HepG2 (cell line): ENCODE results near the gene QSOX2. TPM values are rescaled to one million over a fixed set of nuclear protein-coding genes. Genes with fewer than 3 reads are reported as not detected.
A peak's percentile ranks its signal among the peaks of the same experiment; 100 is the strongest.

Source experiments
- ESRRA ChIP-seq: sonication (generic); formaldehyde crosslinking; IDR thresholded peaks from 2 replicates; pipeline ENCODE4 v1.5.1; 2020; ENCODE audit warnings: mild to moderate bottlenecking, low read depth, missing genetic modification reagents
- HIVEP1 ChIP-seq: sonication (generic); formaldehyde crosslinking; IDR thresholded peaks from 2 replicates; pipeline ENCODE4 v1.4.0; 2020; ENCODE audit warnings: mild to moderate bottlenecking, missing genetic modification reagents
- HNRNPL ChIP-seq: fragments of 200-400 bp; formaldehyde crosslinking; IDR thresholded peaks from 2 replicates; pipeline ENCODE4 v1.6.1; 2017; ENCODE audit warnings: mild to moderate bottlenecking, low read depth, low read length
- IRF9 ChIP-seq: sonication (generic); formaldehyde crosslinking; IDR thresholded peaks from 2 replicates; pipeline ENCODE4 v1.8.0; 2022; ENCODE audit warnings: missing genetic modification reagents, mild to moderate bottlenecking, borderline replicate concordance
- MIXL1 ChIP-seq: IDR thresholded peaks from 2 replicates; pipeline ENCODE4 v1.6.1; 2016
- MYC ChIP-seq: sonication (generic); formaldehyde crosslinking; IDR thresholded peaks from 2 replicates; pipeline ENCODE4 v1.9.0; 2021; ENCODE audit warnings: missing genetic modification reagents, borderline replicate concordance
- NFATC3 ChIP-seq: sonication (generic); formaldehyde crosslinking; IDR thresholded peaks from 2 replicates; pipeline ENCODE4 v1.5.1; 2020; ENCODE audit warnings: mild to moderate bottlenecking, missing genetic modification reagents
- PHF20 ChIP-seq: sonication (generic); formaldehyde crosslinking; IDR thresholded peaks from 2 replicates; pipeline ENCODE4 v1.5.0; 2020; ENCODE audit warnings: mild to moderate bottlenecking, missing genetic modification reagents
- RBM22 ChIP-seq: fragments of 200-400 bp; formaldehyde crosslinking; optimal IDR thresholded peaks from 2 replicates; pipeline ENCODE3; 2017; ENCODE audit warnings: mild to moderate bottlenecking, low read length, moderate library complexity
- SKIL ChIP-seq: sonication (generic); formaldehyde crosslinking; IDR thresholded peaks from 2 replicates; pipeline ENCODE4 v1.8.0; 2022; ENCODE audit warnings: missing genetic modification reagents, mild to moderate bottlenecking, moderate library complexity, borderline replicate concordance
- TBX3 ChIP-seq: fragments of 450-650 bp; IDR thresholded peaks from 2 replicates; pipeline ENCODE4 v1.6.1; 2017; ENCODE audit warnings: antibody characterized with exemption, mild to moderate bottlenecking, inconsistent platforms, borderline replicate concordance
- UBTF ChIP-seq: sonication (generic); formaldehyde crosslinking; IDR thresholded peaks from 2 replicates; pipeline ENCODE4 v1.4.0; 2020; ENCODE audit warnings: mild to moderate bottlenecking, missing genetic modification reagents
- XBP1 ChIP-seq: sonication (generic); formaldehyde crosslinking; IDR thresholded peaks from 2 replicates; pipeline ENCODE4 v1.5.0; 2020; ENCODE audit warnings: missing genetic modification reagents
- ZBTB20 ChIP-seq: sonication (generic); formaldehyde crosslinking; IDR thresholded peaks from 2 replicates; pipeline ENCODE4 v1.8.1; 2023; ENCODE audit warnings: missing genetic modification reagents, low read depth, mild to moderate bottlenecking, borderline replicate concordance
- ZFP82 ChIP-seq: sonication (generic); formaldehyde crosslinking; IDR thresholded peaks from 2 replicates; pipeline ENCODE4 v1.5.1; 2020; ENCODE audit warnings: mild to moderate bottlenecking, missing genetic modification reagents, borderline replicate concordance
- ZFP91 ChIP-seq: sonication (generic); formaldehyde crosslinking; IDR thresholded peaks from 2 replicates; pipeline ENCODE4 v1.9.0; 2022; ENCODE audit warnings: missing genetic modification reagents, mild to moderate bottlenecking, borderline replicate concordance
- ZMAT3 ChIP-seq: sonication (generic); formaldehyde crosslinking; conservative IDR thresholded peaks from 2 replicates; pipeline ENCODE4 v1.7.0; 2021; ENCODE audit warnings: missing genetic modification reagents
- ZNF124 ChIP-seq: sonication (generic); formaldehyde crosslinking; IDR thresholded peaks from 2 replicates; pipeline ENCODE4 v1.4.0; 2020; ENCODE audit warnings: missing genetic modification reagents
- ZNF263 ChIP-seq: sonication (generic); formaldehyde crosslinking; IDR thresholded peaks from 2 replicates; pipeline ENCODE4 v1.4.0; 2020; ENCODE audit warnings: missing genetic modification reagents
- ZNF33A ChIP-seq: sonication (generic); formaldehyde crosslinking; IDR thresholded peaks from 2 replicates; pipeline ENCODE4 v1.5.1; 2020; ENCODE audit warnings: missing genetic modification reagents, mild to moderate bottlenecking, moderate library complexity, borderline replicate concordance
- ZNF362 ChIP-seq: sonication (generic); formaldehyde crosslinking; IDR thresholded peaks from 2 replicates; pipeline ENCODE4 v1.4.0; 2020; ENCODE audit warnings: missing genetic modification reagents, mild to moderate bottlenecking, borderline replicate concordance
- polyA plus RNA-seq, 8 experiments: library from polyadenylated mRNA; depleted of rRNA in 3 of 8; stranded (reverse) in 7 of 8; unstranded in 1 of 8; fragments of >200 nt; fragmentation: Illumina TruSeq in 4 of 8; extraction: Trizol in 4 of 8; gene quantifications; 2 replicates each; pipeline versions ENCODE4 v1.2.1 to v1.2.3, GENCODE V29; 2011 to 2016; ENCODE audit warnings: low read depth in 4 of 8, missing spikeins in 1 of 8, mixed read lengths in 1 of 8; ENCODE audit not compliant: insufficient read depth in 1 of 8
- total RNA-seq, 5 experiments: library from RNA; depleted of rRNA; stranded (reverse); fragments of >200 nt; fragmentation: Illumina TruSeq; extraction: Trizol; gene quantifications; 2 replicates each; pipeline ENCODE4 v1.2.3, GENCODE V29; 2016; ENCODE audit warnings: low read depth in 1 of 5

QSOX2 gene
- total and polyA plus RNA-seq, 2 of the 13 experiments (the other 11 are each of a cell fraction or from before 2014, with no cell fraction given), result 27.1 to 42.1 TPM

GRCh38 chr9:136244122-136244968 is 1.3 kb downstream of the QSOX2 start (continued):
- no peak for TF ChIP-seq SKIL
- TF ChIP-seq ZNF263 (CRISPR knock-in tag), result no peak
- no peak for TF ChIP-seq ZNF124
- no peak for TF ChIP-seq IRF9
- no peak for TF ChIP-seq NFATC3 (CRISPR knock-in tag)
- no peak for TF ChIP-seq MYC
- TF ChIP-seq XBP1 (CRISPR knock-in tag), result no peak
- 0 out of 2 replicates have a peak, but pooled peaks have one; percentile 9 for TF ChIP-seq MIXL1
- no peak for TF ChIP-seq PHF20 (CRISPR knock-in tag)
- no peak for TF ChIP-seq RBM22
- TF ChIP-seq ZBTB20 (CRISPR knock-in tag), result no peak
- TF ChIP-seq HNRNPL, result no peak
- 0 out of 2 replicates have a peak, but pooled peaks have one; percentile 34 for TF ChIP-seq ZFP82 (CRISPR knock-in tag)
- TF ChIP-seq TBX3, result no peak
- TF ChIP-seq ZNF33A (CRISPR knock-in tag), result no peak
- TF ChIP-seq ESRRA (CRISPR knock-in tag), result no peak
- TF ChIP-seq UBTF (CRISPR knock-in tag), result no peak
- TF ChIP-seq ZFP91 (CRISPR knock-in tag), result no peak
- peak; percentile 62; the same call in 1 of the 2 replicates for TF ChIP-seq ZNF362 (CRISPR knock-in tag)
- no peak for TF ChIP-seq ZMAT3 (CRISPR knock-in tag)
- TF ChIP-seq HIVEP1 (CRISPR knock-in tag), result no peak
